Endothelial cell of umbilical vein (primary cell): Measurements from ENCODE around the gene SZT2.

Source experiments
- EZH2 ChIP-seq: IDR thresholded peaks from 2 replicates; pipeline ENCODE4 v1.6.1; 2012; ENCODE audit warnings: borderline replicate concordance, low read depth, mild to moderate bottlenecking, moderate library complexity, low read length, inconsistent platforms; ENCODE audit not compliant: severe bottlenecking
- FOS ChIP-seq: IDR thresholded peaks from 2 replicates; pipeline ENCODE4 v1.6.1; 2011; ENCODE audit warnings: mild to moderate bottlenecking, low read length, moderate library complexity, borderline replicate concordance; ENCODE audit not compliant: insufficient read depth
- GATA2 ChIP-seq: IDR thresholded peaks from 2 replicates; pipeline ENCODE4 v1.7.0; 2011; ENCODE audit warnings: low read depth, mild to moderate bottlenecking, moderate library complexity, mixed read lengths, low read length; ENCODE audit not compliant: insufficient read length, insufficient read depth
- JUN ChIP-seq: IDR thresholded peaks from 2 replicates; pipeline ENCODE4 v1.6.1; 2011; ENCODE audit warnings: borderline replicate concordance, low read depth; ENCODE audit not compliant: insufficient read length, insufficient read depth
- MYC ChIP-seq: IDR thresholded peaks from one replicate; pipeline ENCODE4 v1.6.1; 2011; ENCODE audit warnings: mild to moderate bottlenecking, low read depth, low read length
- POLR2A ChIP-seq: IDR thresholded peaks from 2 replicates; pipeline ENCODE4 v1.6.1; 2012; ENCODE audit warnings: low read depth, mild to moderate bottlenecking, control low read depth, low read length
- POLR2AphosphoS5 ChIP-seq: IDR thresholded peaks from 2 replicates; pipeline ENCODE4 v1.6.1; 2012; ENCODE audit warnings: low read depth, mild to moderate bottlenecking, control low read depth, low read length, moderate library complexity; ENCODE audit not compliant: insufficient read depth
- TF ChIP-seq, protein P1 (sequence below), 2 donors: IDR thresholded peaks; 1 replicate in 1 of 2; 2 replicates in 1 of 2; pipeline ENCODE4 v1.5.1; 2011; ENCODE audit warnings: low read length in 2 of 2, mild to moderate bottlenecking in 2 of 2, moderate library complexity in 2 of 2, control low read depth in 1 of 2, inconsistent platforms in 1 of 2, low read depth in 1 of 2; ENCODE audit not compliant: insufficient read depth in 1 of 2; ENCODE audit errors: extremely low read depth in 1 of 2
- TF ChIP-seq, protein P2 (sequence below): IDR thresholded peaks from 2 replicates; pipeline ENCODE4 v1.6.1; 2011; ENCODE audit not compliant: insufficient read depth, insufficient read length

- TF ChIP-seq POLR2A, result no peak
- TF ChIP-seq POLR2AphosphoS5, result no peak
- TF ChIP-seq EZH2, result no peak
- TF ChIP-seq, protein P1, sequence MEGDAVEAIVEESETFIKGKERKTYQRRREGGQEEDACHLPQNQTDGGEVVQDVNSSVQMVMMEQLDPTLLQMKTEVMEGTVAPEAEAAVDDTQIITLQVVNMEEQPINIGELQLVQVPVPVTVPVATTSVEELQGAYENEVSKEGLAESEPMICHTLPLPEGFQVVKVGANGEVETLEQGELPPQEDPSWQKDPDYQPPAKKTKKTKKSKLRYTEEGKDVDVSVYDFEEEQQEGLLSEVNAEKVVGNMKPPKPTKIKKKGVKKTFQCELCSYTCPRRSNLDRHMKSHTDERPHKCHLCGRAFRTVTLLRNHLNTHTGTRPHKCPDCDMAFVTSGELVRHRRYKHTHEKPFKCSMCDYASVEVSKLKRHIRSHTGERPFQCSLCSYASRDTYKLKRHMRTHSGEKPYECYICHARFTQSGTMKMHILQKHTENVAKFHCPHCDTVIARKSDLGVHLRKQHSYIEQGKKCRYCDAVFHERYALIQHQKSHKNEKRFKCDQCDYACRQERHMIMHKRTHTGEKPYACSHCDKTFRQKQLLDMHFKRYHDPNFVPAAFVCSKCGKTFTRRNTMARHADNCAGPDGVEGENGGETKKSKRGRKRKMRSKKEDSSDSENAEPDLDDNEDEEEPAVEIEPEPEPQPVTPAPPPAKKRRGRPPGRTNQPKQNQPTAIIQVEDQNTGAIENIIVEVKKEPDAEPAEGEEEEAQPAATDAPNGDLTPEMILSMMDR (IDR thresholded peaks at IDR 0.05; ENCODE audit: extremely low read depth in 1 of 2, insufficient read depth in 1 of 2, low read depth in 1 of 2, low read length in 2 of 2), result no peak
- no peak for TF ChIP-seq JUN
- TF ChIP-seq MYC, result no peak
- TF ChIP-seq, protein P2, sequence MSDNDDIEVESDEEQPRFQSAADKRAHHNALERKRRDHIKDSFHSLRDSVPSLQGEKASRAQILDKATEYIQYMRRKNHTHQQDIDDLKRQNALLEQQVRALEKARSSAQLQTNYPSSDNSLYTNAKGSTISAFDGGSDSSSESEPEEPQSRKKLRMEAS, result no peak
- TF ChIP-seq FOS, result no peak
- no peak for TF ChIP-seq GATA2
Measured at GRCh38 chr1:43431676-43432075, 42.0 kb downstream of the SZT2 start.
